SK-N-SH (cell line): ENCODE data around the gene STK40. TPM values are rescaled to one million over a fixed set of nuclear protein-coding genes. Genes with fewer than 3 reads are reported as not detected.

ENCODE experiments used
- CTCF ChIA-PET: fragments of 300-600, 350-600 bp; formaldehyde crosslinking; extraction: SDS; loops from one replicate; lab custom pipeline; 2021; lab: Yijun Ruan, JAX
- POLR2A ChIA-PET: fragments of 350-600 bp; sonication (Branson Sonifier 250); formaldehyde crosslinking; extraction: SDS; loops from one replicate; lab custom pipeline; 2020; ENCODE audit warnings: antibody characterized with exemption, inconsistent platforms; lab: Yijun Ruan, JAX
- DNase-seq: peaks from one replicate; pipeline ENCODE4 v3.0.0; 2012
- H2AFZ ChIP-seq: fragments of 200-600 bp; sonication (generic); 2 replicates; pipeline ENCODE4 v1.8.1; 2016; ENCODE audit warnings: antibody characterized with exemption, mild to moderate bottlenecking, low read depth
- H3F3A ChIP-seq: fragments of 200-600 bp; sonication (generic); replicated peaks from 2 replicates; pipeline ENCODE3; 2016; ENCODE audit warnings: antibody characterized with exemption, mild to moderate bottlenecking; ENCODE audit not compliant: insufficient read depth
- H3K27ac ChIP-seq, 2 experiments: fragments of 200-500 bp in 1 of 2; fragments of 200-600 bp in 1 of 2; sonication (Bioruptor generic) in 1 of 2; sonication (generic), shearing (Covaris generic) in 1 of 2; 2 replicates each; pipeline versions ENCODE4 v1.5.1 to v1.6.1; 2014 to 2016; ENCODE audit warnings: low read depth in 2 of 2, inconsistent platforms in 1 of 2, low read length in 1 of 2, mild to moderate bottlenecking in 1 of 2, mixed read lengths in 1 of 2
- H3K27me3 ChIP-seq: fragments of 200-600 bp; sonication (generic), shearing (Covaris generic); 2 replicates; pipeline ENCODE4 v1.6.1; 2016; ENCODE audit warnings: mixed run types; ENCODE audit not compliant: insufficient read depth
- H3K36me3 ChIP-seq, 2 experiments: fragments of 200-500 bp in 1 of 2; fragments of 200-600 bp in 1 of 2; sonication (Bioruptor generic) in 1 of 2; sonication (generic) in 1 of 2; replicated peaks in 1 of 2; 2 replicates each; pipeline versions ENCODE3 to v1.5.1; 2014 to 2016; ENCODE audit warnings: low read length in 1 of 2, mild to moderate bottlenecking in 1 of 2; ENCODE audit not compliant: insufficient read depth in 2 of 2, control insufficient read depth in 1 of 2
- H3K4me1 ChIP-seq, 2 experiments: fragments of 200-500 bp in 1 of 2; fragments of 200-600 bp in 1 of 2; sonication (Bioruptor generic) in 1 of 2; sonication (generic), shearing (Covaris generic) in 1 of 2; 2 replicates each; pipeline versions ENCODE4 v1.5.1 to v1.6.1; 2014 to 2016; ENCODE audit warnings: low read depth in 1 of 2, low read length in 1 of 2, mixed run types in 1 of 2; ENCODE audit not compliant: insufficient read depth in 2 of 2, control insufficient read depth in 1 of 2
- H3K4me2 ChIP-seq: fragments of 200-600 bp; sonication (generic), shearing (Covaris generic); 2 replicates; pipeline ENCODE4 v1.6.1; 2017; ENCODE audit warnings: mixed run types
- H3K4me3 ChIP-seq, 2 experiments: fragments of 200-500 bp in 1 of 2; fragments of 200-600 bp in 1 of 2; sonication (Bioruptor generic) in 1 of 2; sonication (generic), shearing (Covaris generic) in 1 of 2; 2 replicates each; pipeline versions ENCODE4 v1.5.1 to v1.8.1; 2014 to 2016; ENCODE audit warnings: low read depth in 2 of 2, inconsistent platforms in 1 of 2, low read length in 1 of 2, mild to moderate bottlenecking in 1 of 2, mixed read lengths in 1 of 2, moderate library complexity in 1 of 2
- H3K79me2 ChIP-seq: fragments of 200-600 bp; sonication (generic); 2 replicates; pipeline ENCODE4 v1.8.1; 2017; ENCODE audit warnings: mild to moderate bottlenecking; ENCODE audit not compliant: insufficient read depth
- H3K9ac ChIP-seq: fragments of 200-600 bp; sonication (generic); 2 replicates; pipeline ENCODE4 v1.6.1; 2017; ENCODE audit warnings: mixed run types
- H3K9me2 ChIP-seq: fragments of 200-600 bp; sonication (generic); 2 replicates; pipeline ENCODE4 v1.6.1; 2017; ENCODE audit warnings: mixed run types
- H3K9me3 ChIP-seq: fragments of 200-600 bp; sonication (generic); 2 replicates; pipeline ENCODE4 v1.6.1; 2017; ENCODE audit warnings: mixed run types, mild to moderate bottlenecking, moderate library complexity
- H4K20me1 ChIP-seq: fragments of 200-600 bp; sonication (generic); 2 replicates; pipeline ENCODE4 v1.6.1; 2017; ENCODE audit warnings: mild to moderate bottlenecking, mixed run types; ENCODE audit not compliant: insufficient read depth
- CHD2 ChIP-seq: fragments of 150-350 bp; IDR thresholded peaks from 2 replicates; pipeline ENCODE4 v1.6.1; 2018; ENCODE audit warnings: low read length; ENCODE audit not compliant: partially characterized antibody
- ELF1 ChIP-seq: IDR thresholded peaks from 2 replicates; pipeline ENCODE4 v1.4.0; 2012
- EP300 ChIP-seq, 2 experiments: IDR thresholded peaks; 2 replicates each; pipeline versions ENCODE4 v1.4.0 to v1.6.1; 2012; ENCODE audit warnings: borderline replicate concordance in 1 of 2, low read depth in 1 of 2, low read length in 1 of 2
- EZH2phosphoT487 ChIP-seq: fragments of 200-600 bp; sonication (generic); IDR thresholded peaks from 2 replicates; pipeline ENCODE4 v1.6.1; 2017; ENCODE audit warnings: low read depth, mixed run types, mild to moderate bottlenecking, antibody characterized with exemption, moderate library complexity, borderline replicate concordance
- FOSL2 ChIP-seq: IDR thresholded peaks from 2 replicates; pipeline ENCODE4 v1.4.0; 2012; ENCODE audit warnings: low read depth, mild to moderate bottlenecking, moderate library complexity, borderline replicate concordance
- FOXJ3 ChIP-seq: sonication (generic); formaldehyde crosslinking; IDR thresholded peaks from 2 replicates; pipeline ENCODE4 v1.5.1; 2020; ENCODE audit warnings: mild to moderate bottlenecking, missing genetic modification reagents
- FOXM1 ChIP-seq: IDR thresholded peaks from 2 replicates; pipeline ENCODE4 v1.4.0; 2012; ENCODE audit warnings: low read depth, mild to moderate bottlenecking
- GABPA ChIP-seq: IDR thresholded peaks from 2 replicates; pipeline ENCODE4 v1.4.0; 2012; ENCODE audit warnings: low read depth, mild to moderate bottlenecking
- GATA2 ChIP-seq: sonication (generic); formaldehyde crosslinking; IDR thresholded peaks from 2 replicates; pipeline ENCODE4 v1.5.0; 2020; ENCODE audit warnings: mild to moderate bottlenecking, missing genetic modification reagents
- JUND ChIP-seq: IDR thresholded peaks from 2 replicates; pipeline ENCODE4 v1.4.0; 2012
- MEF2A ChIP-seq: IDR thresholded peaks from 2 replicates; pipeline ENCODE4 v1.4.0; 2012; ENCODE audit warnings: low read depth, borderline replicate concordance
- MXI1 ChIP-seq: IDR thresholded peaks from 2 replicates; pipeline ENCODE4 v1.6.1; 2012; ENCODE audit warnings: mild to moderate bottlenecking, low read depth, low read length, improper control_type of control experiment
- NFIC ChIP-seq: IDR thresholded peaks from 2 replicates; pipeline ENCODE4 v1.4.0; 2012; ENCODE audit warnings: borderline replicate concordance
- NRF1 ChIP-seq: IDR thresholded peaks from 2 replicates; pipeline ENCODE4 v1.6.1; 2012; ENCODE audit warnings: low read depth, mild to moderate bottlenecking, low read length
- POLR2AphosphoS5 ChIP-seq: IDR thresholded peaks from 2 replicates; pipeline ENCODE4 v1.6.1; 2012; ENCODE audit warnings: low read depth, low read length
- RAD21 ChIP-seq: IDR thresholded peaks from 2 replicates; pipeline ENCODE4 v1.6.1; 2012; ENCODE audit warnings: mild to moderate bottlenecking, low read length
- RFX5 ChIP-seq: IDR thresholded peaks from 2 replicates; pipeline ENCODE4 v1.6.1; 2012; ENCODE audit warnings: mild to moderate bottlenecking, improper control_type of control experiment, low read length
- SIN3A ChIP-seq: IDR thresholded peaks from 2 replicates; pipeline ENCODE4 v1.6.1; 2012; ENCODE audit warnings: low read depth, mild to moderate bottlenecking, low read length, moderate library complexity, borderline replicate concordance
- TEAD4 ChIP-seq: IDR thresholded peaks from 2 replicates; pipeline ENCODE4 v1.4.0; 2012; ENCODE audit warnings: mild to moderate bottlenecking, borderline replicate concordance; ENCODE audit not compliant: insufficient read depth
- YY1 ChIP-seq: IDR thresholded peaks from 2 replicates; pipeline ENCODE4 v1.4.0; 2012; ENCODE audit warnings: low read depth, mild to moderate bottlenecking
- WGBS: methylation state at CpG from one replicate; pipeline ENCODE4 v1.1.6; 2017; ENCODE audit warnings: low lambda C conversion rate; 5-methylcytosine and 5-hydroxymethylcytosine counted together
- polyA plus RNA-seq, 3 experiments: library from polyadenylated mRNA; depleted of rRNA; stranded (reverse); fragments of >200 nt; gene quantifications; 2 replicates each; pipeline ENCODE4 v1.2.3, GENCODE V29; 2012
- TF ChIP-seq, protein P1 (sequence below): fragments of 150-350 bp; IDR thresholded peaks from 2 replicates; pipeline ENCODE4 v1.6.1; 2016; ENCODE audit warnings: mild to moderate bottlenecking, low read depth, low read length
- TF ChIP-seq, protein P2 (sequence below): IDR thresholded peaks from 2 replicates; pipeline ENCODE4 v1.6.1; 2012; ENCODE audit warnings: mild to moderate bottlenecking, low read depth, low read length, moderate library complexity
- TF ChIP-seq, protein P3 (sequence below): IDR thresholded peaks from 2 replicates; pipeline ENCODE4; 2012
- TF ChIP-seq, protein P4 (sequence below): fragments of 150-350 bp; IDR thresholded peaks from 2 replicates; pipeline ENCODE4 v1.6.1; 2017; ENCODE audit warnings: antibody characterized with exemption, low read length, low read depth, borderline replicate concordance
- TF ChIP-seq, protein P5 (sequence below): IDR thresholded peaks from 2 replicates; pipeline ENCODE4 v1.4.0; 2012; ENCODE audit warnings: low read depth, borderline replicate concordance

Gene STK40
- 39.0 and 43.3 TPM in 2 replicates for polyA plus RNA-seq (2012; rRNA removed)
- 26.2 and 35.3 TPM in 2 replicates for polyA plus RNA-seq (2012; cell fraction: cytosol; rRNA removed)
- polyA plus RNA-seq (2012; cell fraction: nucleus; rRNA removed), result 56.9 and 65.1 TPM in 2 replicates

DNA sequence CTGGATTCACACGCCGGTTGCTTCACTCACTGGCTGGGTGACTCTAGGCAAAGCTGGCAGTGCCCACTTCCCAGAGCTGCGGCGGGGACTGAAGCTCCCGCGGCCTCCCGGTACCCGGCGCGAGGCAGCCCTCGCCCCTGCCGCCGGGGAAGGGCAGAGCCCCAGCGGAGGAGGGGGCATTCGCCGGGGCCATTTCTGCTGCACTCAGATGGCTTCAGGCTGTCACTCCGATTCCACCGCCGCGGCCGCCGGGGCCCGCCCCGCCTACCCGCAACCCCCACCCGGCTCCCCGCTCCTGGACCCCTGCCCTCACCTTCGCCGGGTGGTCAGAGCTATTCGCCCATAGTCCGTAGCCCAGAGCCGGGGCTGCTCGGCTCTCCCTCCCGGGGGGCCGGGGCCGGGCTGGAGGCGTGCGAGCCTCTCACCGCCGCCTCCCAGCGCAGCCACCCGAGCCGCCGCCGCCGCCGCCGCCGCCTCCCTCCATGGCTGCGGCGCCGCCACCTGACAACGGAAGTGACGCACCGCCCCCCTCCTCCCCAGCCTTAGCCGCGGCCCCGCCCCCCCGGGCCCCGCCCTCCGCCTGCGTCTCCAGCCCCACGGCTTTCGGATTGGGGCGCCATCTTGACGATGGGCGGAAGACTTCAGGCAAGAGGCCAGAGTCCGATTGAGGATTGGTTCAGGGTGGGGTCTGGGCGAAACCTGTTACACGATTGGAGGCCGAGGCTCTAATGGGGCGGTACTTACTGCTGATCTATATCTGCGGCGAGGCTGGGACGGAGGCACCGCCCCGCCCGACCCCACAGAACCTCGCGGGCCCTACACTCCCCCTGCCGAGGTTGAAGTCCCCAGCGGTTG is at the start of gene STK40:
STK40 (minus strand) TSS at position 515 of the 855 bp plus-strand sequence. CDS start 24,592 bp downstream, outside the sequence.
- Histone ChIP-seq H4K20me1 (peaks cover 44% of the 10 kb centered on the region), H3K27ac (peak within 1 kb of the TSS; percentile 97 to 99), H3K27me3 (no peaks in the 10 kb centered on the region), H3K4me2 (peak within 1 kb of the TSS; percentile 93), H3K4me3 (peak within 1 kb of the TSS; percentile 79 to 83), H3K9me2 (no peaks in the 10 kb centered on the region), H3K9ac (peak within 1 kb of the TSS; percentile 92), H3K36me3 (peaks cover 0 to 1% of the 10 kb centered on the region in 2 experiments), H3K79me2 (peaks cover 50% of the 10 kb centered on the region), H3F3A (peaks cover 26% of the 10 kb centered on the region), H3K9me3 (no peaks in the 10 kb centered on the region), H3K4me1 (peaks cover 25 to 30% of the 10 kb centered on the region in 2 experiments), H2AFZ (no peak within 1 kb of the TSS; the same call in 1 of the 2 replicates)
- peak; percentile 97 for DNase-seq
- POLR2A ChIA-PET, result interaction anchor here (0.6 to 2.1 kb wide), 9 partner anchors 11 to 64 kb away, joined by 3 to 25 read pairs (median 3); partner anchors contain the start of gene LSM10
- CTCF ChIA-PET, result interaction anchor here (1.0 to 10.1 kb wide), 3 partner anchors 18 to 43 kb away, joined by 3 to 78 read pairs (median 3); no protein-coding TSS in a partner anchor
- 0% methylated on average over 19 of the region's 82 CpGs for WGBS
- no peak for TF ChIP-seq FOSL2
- TF ChIP-seq GATA2, result peak; percentile 99
- TF ChIP-seq NRF1, result no peak
- TF ChIP-seq, protein P1, sequence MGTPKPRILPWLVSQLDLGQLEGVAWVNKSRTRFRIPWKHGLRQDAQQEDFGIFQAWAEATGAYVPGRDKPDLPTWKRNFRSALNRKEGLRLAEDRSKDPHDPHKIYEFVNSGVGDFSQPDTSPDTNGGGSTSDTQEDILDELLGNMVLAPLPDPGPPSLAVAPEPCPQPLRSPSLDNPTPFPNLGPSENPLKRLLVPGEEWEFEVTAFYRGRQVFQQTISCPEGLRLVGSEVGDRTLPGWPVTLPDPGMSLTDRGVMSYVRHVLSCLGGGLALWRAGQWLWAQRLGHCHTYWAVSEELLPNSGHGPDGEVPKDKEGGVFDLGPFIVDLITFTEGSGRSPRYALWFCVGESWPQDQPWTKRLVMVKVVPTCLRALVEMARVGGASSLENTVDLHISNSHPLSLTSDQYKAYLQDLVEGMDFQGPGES, result peak; percentile 84
- TF ChIP-seq, protein P2, sequence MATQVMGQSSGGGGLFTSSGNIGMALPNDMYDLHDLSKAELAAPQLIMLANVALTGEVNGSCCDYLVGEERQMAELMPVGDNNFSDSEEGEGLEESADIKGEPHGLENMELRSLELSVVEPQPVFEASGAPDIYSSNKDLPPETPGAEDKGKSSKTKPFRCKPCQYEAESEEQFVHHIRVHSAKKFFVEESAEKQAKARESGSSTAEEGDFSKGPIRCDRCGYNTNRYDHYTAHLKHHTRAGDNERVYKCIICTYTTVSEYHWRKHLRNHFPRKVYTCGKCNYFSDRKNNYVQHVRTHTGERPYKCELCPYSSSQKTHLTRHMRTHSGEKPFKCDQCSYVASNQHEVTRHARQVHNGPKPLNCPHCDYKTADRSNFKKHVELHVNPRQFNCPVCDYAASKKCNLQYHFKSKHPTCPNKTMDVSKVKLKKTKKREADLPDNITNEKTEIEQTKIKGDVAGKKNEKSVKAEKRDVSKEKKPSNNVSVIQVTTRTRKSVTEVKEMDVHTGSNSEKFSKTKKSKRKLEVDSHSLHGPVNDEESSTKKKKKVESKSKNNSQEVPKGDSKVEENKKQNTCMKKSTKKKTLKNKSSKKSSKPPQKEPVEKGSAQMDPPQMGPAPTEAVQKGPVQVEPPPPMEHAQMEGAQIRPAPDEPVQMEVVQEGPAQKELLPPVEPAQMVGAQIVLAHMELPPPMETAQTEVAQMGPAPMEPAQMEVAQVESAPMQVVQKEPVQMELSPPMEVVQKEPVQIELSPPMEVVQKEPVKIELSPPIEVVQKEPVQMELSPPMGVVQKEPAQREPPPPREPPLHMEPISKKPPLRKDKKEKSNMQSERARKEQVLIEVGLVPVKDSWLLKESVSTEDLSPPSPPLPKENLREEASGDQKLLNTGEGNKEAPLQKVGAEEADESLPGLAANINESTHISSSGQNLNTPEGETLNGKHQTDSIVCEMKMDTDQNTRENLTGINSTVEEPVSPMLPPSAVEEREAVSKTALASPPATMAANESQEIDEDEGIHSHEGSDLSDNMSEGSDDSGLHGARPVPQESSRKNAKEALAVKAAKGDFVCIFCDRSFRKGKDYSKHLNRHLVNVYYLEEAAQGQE, result no peak
- peak; percentile 45; the same call in 1 of the 2 replicates for TF ChIP-seq MXI1
- TF ChIP-seq TEAD4, result 0 out of 2 replicates have a peak, but pooled peaks have one; percentile 4
- no peak for TF ChIP-seq RFX5
- TF ChIP-seq RAD21, result no peak
- no peak for TF ChIP-seq FOXJ3 (CRISPR knock-in tag)
- no peak; the same call in 1 of the 2 replicates for TF ChIP-seq SIN3A
- peak; percentile 96 for TF ChIP-seq ELF1
- no peak for TF ChIP-seq EP300 (IDR thresholded peaks at IDR 0.05; ENCODE audit: borderline replicate concordance in 1 of 2, low read depth in 1 of 2, low read length in 1 of 2)
- TF ChIP-seq, protein P3, sequence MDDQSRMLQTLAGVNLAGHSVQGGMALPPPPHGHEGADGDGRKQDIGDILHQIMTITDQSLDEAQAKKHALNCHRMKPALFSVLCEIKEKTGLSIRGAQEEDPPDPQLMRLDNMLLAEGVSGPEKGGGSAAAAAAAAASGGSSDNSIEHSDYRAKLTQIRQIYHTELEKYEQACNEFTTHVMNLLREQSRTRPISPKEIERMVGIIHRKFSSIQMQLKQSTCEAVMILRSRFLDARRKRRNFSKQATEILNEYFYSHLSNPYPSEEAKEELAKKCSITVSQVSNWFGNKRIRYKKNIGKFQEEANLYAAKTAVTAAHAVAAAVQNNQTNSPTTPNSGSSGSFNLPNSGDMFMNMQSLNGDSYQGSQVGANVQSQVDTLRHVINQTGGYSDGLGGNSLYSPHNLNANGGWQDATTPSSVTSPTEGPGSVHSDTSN, result peak; percentile 57
- TF ChIP-seq, protein P4, sequence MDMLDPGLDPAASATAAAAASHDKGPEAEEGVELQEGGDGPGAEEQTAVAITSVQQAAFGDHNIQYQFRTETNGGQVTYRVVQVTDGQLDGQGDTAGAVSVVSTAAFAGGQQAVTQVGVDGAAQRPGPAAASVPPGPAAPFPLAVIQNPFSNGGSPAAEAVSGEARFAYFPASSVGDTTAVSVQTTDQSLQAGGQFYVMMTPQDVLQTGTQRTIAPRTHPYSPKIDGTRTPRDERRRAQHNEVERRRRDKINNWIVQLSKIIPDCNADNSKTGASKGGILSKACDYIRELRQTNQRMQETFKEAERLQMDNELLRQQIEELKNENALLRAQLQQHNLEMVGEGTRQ, result no peak
- TF ChIP-seq, protein P5, sequence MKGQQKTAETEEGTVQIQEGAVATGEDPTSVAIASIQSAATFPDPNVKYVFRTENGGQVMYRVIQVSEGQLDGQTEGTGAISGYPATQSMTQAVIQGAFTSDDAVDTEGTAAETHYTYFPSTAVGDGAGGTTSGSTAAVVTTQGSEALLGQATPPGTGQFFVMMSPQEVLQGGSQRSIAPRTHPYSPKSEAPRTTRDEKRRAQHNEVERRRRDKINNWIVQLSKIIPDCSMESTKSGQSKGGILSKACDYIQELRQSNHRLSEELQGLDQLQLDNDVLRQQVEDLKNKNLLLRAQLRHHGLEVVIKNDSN, result 0 out of 2 replicates have a peak, but pooled peaks have one; percentile 23
- TF ChIP-seq POLR2AphosphoS5, result no peak
- peak; percentile 96 for TF ChIP-seq CHD2
- TF ChIP-seq FOXM1, result no peak
- no peak for TF ChIP-seq JUND
- no peak for TF ChIP-seq MEF2A
- TF ChIP-seq YY1, result peak; percentile 98
- TF ChIP-seq GABPA, result no peak; the same call in 1 of the 2 replicates
- TF ChIP-seq EZH2phosphoT487, result no peak
- TF ChIP-seq NFIC, result no peak
